Neuron (in vitro differentiated cells): ENCODE measurements around the gene FKRP.

ENCODE experiments used
- H2AFZ ChIP-seq: one replicate; pipeline ENCODE4 v1.6.1; 2013; ENCODE audit warnings: low read depth, mild to moderate bottlenecking, inconsistent platforms, low read length, moderate library complexity
- H3K27me3 ChIP-seq: one replicate; pipeline ENCODE4 v1.6.1; 2013; ENCODE audit warnings: low read length; ENCODE audit not compliant: insufficient read depth
- H3K36me3 ChIP-seq: one replicate; pipeline ENCODE4 v1.6.1; 2013; ENCODE audit warnings: low read length; ENCODE audit not compliant: insufficient read depth
- H3K4me1 ChIP-seq: one replicate; pipeline ENCODE4 v1.6.1; 2013; ENCODE audit warnings: low read length; ENCODE audit not compliant: insufficient read depth
- H3K4me3 ChIP-seq: 2 replicates; pipeline ENCODE4 v1.5.1; 2013; ENCODE audit warnings: mild to moderate bottlenecking, low read length, moderate library complexity
- H3K9me3 ChIP-seq: one replicate; pipeline ENCODE4 v1.6.1; 2013; ENCODE audit warnings: low read length

Gene FKRP

GRCh38 chr19:46731007-46731501, 14.8 kb upstream of the FKRP start:
- Histone ChIP-seq H2AFZ (no peak overlapping the region), H3K9me3 (no peaks in the 10 kb centered on the region), H3K36me3 (peaks cover 80% of the 10 kb centered on the region), H3K4me3 (no peak overlapping the region), H3K27me3 (no peaks in the 10 kb centered on the region), H3K4me1 (peaks cover 6% of the 10 kb centered on the region)

DNA sequence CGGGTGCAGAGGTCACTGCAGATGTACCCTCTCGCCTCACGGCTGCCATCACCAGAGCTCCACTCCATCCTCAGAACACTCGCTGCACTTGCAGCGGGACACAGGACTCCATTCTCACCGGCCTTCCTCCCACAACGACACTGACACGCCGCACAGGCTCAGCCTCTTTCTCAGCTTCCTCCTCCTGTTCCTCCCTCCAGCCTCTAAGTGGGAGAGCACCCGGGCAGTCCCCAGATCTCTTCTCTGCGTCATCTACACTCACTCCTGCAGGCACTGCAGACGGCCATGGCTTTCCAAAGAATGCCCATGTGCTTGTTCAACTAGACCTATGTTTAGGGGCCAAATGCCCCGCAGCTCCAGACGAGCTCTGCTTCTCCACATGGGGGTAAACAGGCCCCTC, 14.3 kb upstream of the FKRP start:
- peaks cover 4% of the 10 kb centered on the region for H3K4me1 ChIP-seq
- peaks cover 78% of the 10 kb centered on the region for H3K36me3 ChIP-seq
- no peak overlapping the region for H2AFZ ChIP-seq
- H3K9me3 ChIP-seq, result no peaks in the 10 kb centered on the region
- no peaks in the 10 kb centered on the region for H3K27me3 ChIP-seq
- no peak overlapping the region for H3K4me3 ChIP-seq

DNA sequence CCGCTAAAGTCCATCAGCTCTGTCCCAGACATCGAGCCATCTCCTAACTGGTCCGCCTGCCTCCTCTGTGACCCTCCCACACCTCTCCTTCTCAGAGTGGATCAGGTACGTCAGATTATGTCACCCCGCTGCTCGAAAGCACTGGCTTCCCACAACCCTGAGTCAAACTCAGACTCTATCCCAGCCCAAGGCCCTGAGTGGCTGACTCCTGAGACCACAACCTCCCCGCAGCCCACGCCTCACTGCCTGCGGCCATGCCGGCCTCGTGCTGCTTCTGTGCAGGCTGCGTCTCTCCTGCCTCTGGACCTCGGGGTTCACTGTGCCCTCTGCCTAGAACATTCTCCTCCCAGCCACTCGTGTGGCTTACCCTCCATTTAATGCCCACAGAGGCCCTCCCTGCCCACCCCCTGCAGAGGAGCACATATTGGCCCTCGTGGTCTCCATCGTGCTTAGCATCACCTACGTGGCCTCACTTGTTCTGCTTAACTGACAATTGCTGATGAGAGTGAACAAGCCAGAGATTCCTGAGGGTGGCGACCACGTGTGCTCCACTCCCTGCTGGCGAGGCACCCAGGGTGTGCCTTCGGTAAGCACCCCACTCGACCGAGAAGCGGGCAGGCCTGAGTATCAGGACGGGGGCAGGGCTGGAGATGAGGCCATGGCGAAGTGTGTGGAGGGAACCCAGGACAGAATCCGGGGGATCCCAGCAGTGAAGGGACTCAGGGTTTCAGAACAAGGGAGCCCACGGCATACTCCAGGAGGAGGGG, 13.5 kb upstream of the FKRP start:
- H3K9me3 ChIP-seq, result no peaks in the 10 kb centered on the region
- H3K36me3 ChIP-seq, result peaks cover 78% of the 10 kb centered on the region
- H2AFZ ChIP-seq, result no peak overlapping the region
- peaks cover 3% of the 10 kb centered on the region for H3K4me1 ChIP-seq
- no peaks in the 10 kb centered on the region for H3K27me3 ChIP-seq
- no peak overlapping the region for H3K4me3 ChIP-seq

DNA sequence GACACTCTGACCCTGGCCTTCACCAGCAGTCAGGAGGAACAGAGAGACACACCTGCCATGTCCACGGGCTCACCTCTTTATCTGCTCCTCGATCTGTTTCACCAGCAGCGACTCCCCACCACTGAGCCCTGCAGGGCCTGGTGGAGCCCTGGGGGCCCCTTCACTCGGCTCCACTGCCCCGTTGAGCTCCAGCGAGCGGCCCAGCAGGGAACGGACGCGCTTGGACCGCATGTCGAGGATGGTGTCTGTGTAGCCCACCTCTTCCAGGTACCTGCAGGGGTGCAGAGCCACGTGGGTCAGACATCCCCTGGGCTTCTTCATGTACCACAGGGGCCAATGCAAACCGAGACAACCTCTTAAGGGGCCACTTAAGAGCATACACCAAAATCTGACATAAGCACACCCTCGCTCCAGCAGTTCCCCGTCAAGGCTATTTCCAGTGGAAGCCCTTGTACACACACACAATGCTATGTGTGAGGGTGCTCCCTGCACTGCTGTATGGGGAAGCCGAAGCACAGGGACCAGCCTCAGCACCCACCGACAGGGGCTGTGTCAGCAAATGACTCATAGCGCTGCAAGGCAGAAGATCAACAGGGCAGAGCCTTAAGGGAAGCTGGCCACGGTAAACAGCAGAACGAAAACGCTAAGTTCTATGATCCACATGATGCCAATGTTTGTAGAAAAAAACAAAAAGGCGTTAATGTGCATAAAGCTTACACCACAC, 12.7 kb upstream of the FKRP start:
- no peak overlapping the region for H2AFZ ChIP-seq
- peaks cover 3% of the 10 kb centered on the region for H3K4me1 ChIP-seq
- no peaks in the 10 kb centered on the region for H3K27me3 ChIP-seq
- H3K4me3 ChIP-seq, result no peak overlapping the region
- no peaks in the 10 kb centered on the region for H3K9me3 ChIP-seq
- H3K36me3 ChIP-seq, result peaks cover 77% of the 10 kb centered on the region

DNA sequence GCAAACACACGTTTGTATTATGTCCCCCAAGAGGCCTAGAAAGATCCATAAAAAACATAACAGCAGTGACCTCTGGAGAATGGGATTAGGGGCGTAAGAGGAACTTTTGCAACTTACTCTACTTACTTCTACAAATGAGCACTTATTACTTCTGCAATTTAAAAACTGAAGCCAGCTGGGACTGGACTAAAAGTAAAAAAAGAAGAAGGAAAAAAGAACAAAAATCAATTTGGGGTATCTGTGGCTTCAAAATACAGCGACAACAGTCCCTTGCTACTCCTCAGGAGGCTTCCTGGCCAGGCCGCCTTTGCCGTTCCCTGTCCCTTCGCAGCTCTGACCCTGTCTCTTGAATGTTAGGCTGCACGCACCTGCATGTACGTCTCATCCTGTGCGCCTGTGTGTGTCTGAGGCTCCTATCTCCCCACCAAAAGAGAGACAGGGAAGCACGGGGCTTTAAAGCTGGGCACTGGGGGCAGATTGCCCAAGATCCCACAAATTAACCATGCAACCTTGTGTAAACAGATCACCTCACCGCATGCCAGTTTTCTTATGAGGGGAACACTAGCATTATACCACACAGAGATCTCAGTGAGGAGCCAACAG, 12.1 kb upstream of the FKRP start:
- Histone ChIP-seq H2AFZ (no peak overlapping the region), H3K4me1 (peaks cover 3% of the 10 kb centered on the region), H3K4me3 (no peak overlapping the region), H3K9me3 (no peaks in the 10 kb centered on the region), H3K27me3 (no peaks in the 10 kb centered on the region), H3K36me3 (peaks cover 84% of the 10 kb centered on the region)

GRCh38 chr19:46736531-46737297, 9.1 kb upstream of the FKRP start:
- H3K9me3 ChIP-seq, result no peaks in the 10 kb centered on the region
- H3K4me1 ChIP-seq, result no peaks in the 10 kb centered on the region
- no peaks in the 10 kb centered on the region for H3K27me3 ChIP-seq
- H3K36me3 ChIP-seq, result peaks cover 72% of the 10 kb centered on the region
- no peak overlapping the region for H3K4me3 ChIP-seq
- no peak overlapping the region for H2AFZ ChIP-seq

- Histone ChIP-seq H3K9me3 (no peaks in the 10 kb centered on the region), H3K4me3 (no peak overlapping the region), H3K27me3 (no peaks in the 10 kb centered on the region), H3K4me1 (no peaks in the 10 kb centered on the region), H2AFZ (no peak overlapping the region), H3K36me3 (peaks cover 67% of the 10 kb centered on the region)
These were observed 8.6 kb upstream of the FKRP start for GRCh38 chr19:46737298-46737654.

DNA sequence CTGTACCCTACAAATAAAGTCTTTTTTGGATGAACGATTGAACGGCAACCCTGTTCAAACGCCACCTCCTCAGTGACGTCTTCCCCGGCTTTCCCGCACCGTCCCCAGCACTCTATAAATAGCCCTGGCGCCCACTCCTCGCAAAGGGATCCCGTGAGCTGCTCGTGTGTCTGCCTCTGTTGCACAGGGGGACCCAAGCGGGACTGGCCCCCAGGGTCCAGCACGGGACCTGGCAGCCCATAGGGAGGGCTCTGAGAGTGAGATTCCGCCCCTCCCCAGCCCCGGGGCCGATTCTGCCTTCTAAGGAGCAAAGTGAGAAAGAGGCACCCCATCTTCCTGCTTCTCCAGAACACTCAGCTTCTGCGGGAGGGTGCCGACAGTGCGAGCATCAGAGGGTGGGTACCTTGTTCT, 8.1 kb upstream of the FKRP start:
- H2AFZ ChIP-seq, result no peak overlapping the region
- H3K4me1 ChIP-seq, result no peaks in the 10 kb centered on the region
- peaks cover 62% of the 10 kb centered on the region for H3K36me3 ChIP-seq
- no peak overlapping the region for H3K4me3 ChIP-seq
- no peaks in the 10 kb centered on the region for H3K27me3 ChIP-seq
- no peaks in the 10 kb centered on the region for H3K9me3 ChIP-seq

DNA sequence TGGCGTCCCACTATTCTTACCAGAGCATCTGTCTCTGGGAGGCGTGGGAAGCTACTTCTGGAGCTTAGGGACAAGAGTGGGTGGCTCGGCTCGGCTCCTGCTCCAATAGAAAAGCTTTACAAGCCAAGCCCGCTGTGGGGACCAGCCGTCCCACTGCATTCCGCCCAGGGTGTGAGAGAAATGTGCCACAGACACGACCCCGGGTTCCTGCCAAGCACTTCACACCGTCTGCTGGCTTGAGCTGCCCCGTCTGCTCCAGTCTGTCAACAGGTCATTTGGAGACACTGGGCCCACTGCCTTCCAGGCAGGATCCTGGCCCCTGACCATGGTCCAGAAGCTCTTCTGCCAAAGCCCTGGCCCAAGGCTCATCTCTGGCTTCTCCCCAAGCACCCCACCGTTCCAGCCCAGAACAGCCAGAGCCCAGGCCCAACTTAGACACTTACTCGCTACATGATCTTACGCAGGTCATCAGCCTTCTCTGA, 6.5 kb upstream of the FKRP start:
- no peaks in the 10 kb centered on the region for H3K9me3 ChIP-seq
- H3K4me3 ChIP-seq, result no peak overlapping the region
- peaks cover 51% of the 10 kb centered on the region for H3K36me3 ChIP-seq
- H3K27me3 ChIP-seq, result no peaks in the 10 kb centered on the region
- H2AFZ ChIP-seq, result no peak overlapping the region
- peaks cover 3% of the 10 kb centered on the region for H3K4me1 ChIP-seq

GRCh38 chr19:46741447-46741846, 4.4 kb upstream of the FKRP start:
- H3K4me1 ChIP-seq, result peaks cover 12% of the 10 kb centered on the region

GRCh38 chr19:46742926-46743480, 2.9 kb upstream of the FKRP start:
- H3K4me3 ChIP-seq, result no peak overlapping the region
- H2AFZ ChIP-seq, result no peak overlapping the region
- peaks cover 20% of the 10 kb centered on the region for H3K4me1 ChIP-seq
- H3K9me3 ChIP-seq, result no peaks in the 10 kb centered on the region
- no peaks in the 10 kb centered on the region for H3K27me3 ChIP-seq
- peaks cover 30% of the 10 kb centered on the region for H3K36me3 ChIP-seq

More at GRCh38 chr19:46741447-46741846, 4.4 kb upstream of the FKRP start:
- H3K4me3 ChIP-seq, result no peak overlapping the region
- no peaks in the 10 kb centered on the region for H3K9me3 ChIP-seq
- peaks cover 45% of the 10 kb centered on the region for H3K36me3 ChIP-seq
- H3K27me3 ChIP-seq, result no peaks in the 10 kb centered on the region
- H2AFZ ChIP-seq, result no peak overlapping the region

DNA sequence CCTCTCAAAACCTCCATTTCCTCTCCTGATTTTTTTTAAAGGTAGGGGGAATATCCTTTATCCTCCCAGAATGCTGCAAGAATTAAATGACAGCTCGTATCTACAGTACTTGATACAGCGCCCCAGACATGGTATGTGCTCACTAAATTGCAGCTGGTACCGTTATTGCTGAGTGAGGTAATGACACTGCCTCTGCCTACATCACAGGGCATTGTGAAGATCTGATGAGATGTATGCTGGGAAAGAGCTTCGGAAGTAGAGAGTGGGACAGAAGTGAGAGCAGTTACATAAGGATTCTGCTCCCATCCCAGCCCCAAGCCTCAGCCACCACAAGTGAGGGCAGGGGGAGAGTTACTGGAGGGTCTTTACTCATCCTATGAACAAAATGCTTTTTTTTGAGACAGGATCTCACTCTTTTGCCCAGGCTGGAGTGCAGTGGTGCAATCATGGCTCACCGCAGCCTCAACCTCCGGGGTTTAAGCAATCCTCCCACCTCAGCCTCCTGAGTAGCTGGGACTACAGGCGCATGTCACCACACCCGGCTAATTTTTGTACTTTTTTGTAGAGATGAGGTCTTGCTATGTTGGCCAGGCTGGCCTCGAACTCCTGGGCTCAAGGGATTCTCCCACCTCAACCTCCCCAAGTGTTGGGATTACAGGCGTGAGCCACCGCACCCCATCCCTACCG, 1.7 kb upstream of the FKRP start:
- Histone ChIP-seq H3K9me3 (no peaks in the 10 kb centered on the region), H3K36me3 (peaks cover 28% of the 10 kb centered on the region)

More for the DNA sequence above, 1.7 kb upstream of the FKRP start:
- H3K4me3 ChIP-seq, result peak overlapping the region; percentile 91
- peaks cover 20% of the 10 kb centered on the region for H3K4me1 ChIP-seq
- H3K27me3 ChIP-seq, result no peaks in the 10 kb centered on the region
- no peak overlapping the region for H2AFZ ChIP-seq
